ENCODE data around the gene CASP10. TPM values are rescaled to one million over a fixed set of nuclear protein-coding genes. Genes with fewer than 3 reads are reported as not detected.

The CASP10 gene
- total and polyA plus RNA-seq, 2 of the 13 experiments (the other 11 are each of a cell fraction or from before 2014, with no cell fraction given): 22.2 to 23.8 TPM

- TF ChIP-seq DMTF1 (CRISPR knock-in tag; IDR thresholded peaks at IDR 0.05) (no peak), POGK (CRISPR knock-in tag; conservative IDR thresholded peaks at IDR 0.05) (peak; percentile 69), ZSCAN29 (CRISPR knock-in tag; conservative IDR thresholded peaks at IDR 0.05) (0 out of 2 replicates have a peak, but pooled peaks have one; percentile 18), ZNF432 (CRISPR knock-in tag; IDR thresholded peaks at IDR 0.05; ENCODE audit: borderline replicate concordance) (no peak), CERS6 (CRISPR knock-in tag; IDR thresholded peaks at IDR 0.05) (no peak), HNRNPLL (IDR thresholded peaks at IDR 0.05; ENCODE audit: low read depth, low read length, poor library complexity, severe bottlenecking) (no peak), FOSL2 (CRISPR knock-in tag; IDR thresholded peaks at IDR 0.05) (peak; percentile 72), DPF2 (CRISPR knock-in tag; IDR thresholded peaks at IDR 0.05; ENCODE audit: borderline replicate concordance, low read depth) (no peak), ZNF574 (CRISPR knock-in tag; IDR thresholded peaks at IDR 0.05) (peak; percentile 92), CHCHD3 (CRISPR knock-in tag; IDR thresholded peaks at IDR 0.05) (no peak), ZGPAT (CRISPR knock-in tag; IDR thresholded peaks at IDR 0.05) (peak; percentile 92), ZFP36 (IDR thresholded peaks at IDR 0.05; ENCODE audit: borderline replicate concordance, low read depth, low read length, partially characterized antibody) (no peak), ZNF143 (CRISPR knock-in tag; IDR thresholded peaks at IDR 0.05) (peak; percentile 62; the same call in 1 of the 2 replicates), FOSL1 (CRISPR knock-in tag; IDR thresholded peaks at IDR 0.05; ENCODE audit: borderline replicate concordance) (no peak), SKIL (CRISPR knock-in tag; IDR thresholded peaks at IDR 0.05; ENCODE audit: borderline replicate concordance) (no peak), RAD51 (IDR thresholded peaks at IDR 0.05; ENCODE audit: borderline replicate concordance) (no peak)
These were observed 49.0 kb downstream of the CASP10 start (continued) for GRCh38 chr2:201231781-201232466.

Data from HepG2 (cell line).